H1 (cell line): ENCODE data around the gene KCNAB2. TPM values are rescaled to one million over a fixed set of nuclear protein-coding genes. Genes with fewer than 3 reads are reported as not detected.

ENCODE experiments used
- E2F6 ChIP-seq: IDR thresholded peaks from 2 replicates; pipeline ENCODE4 v1.6.1; 2012; ENCODE audit warnings: inconsistent platforms
- KDM1A ChIP-seq: fragments of 200-600, 300-600 bp; sonication (generic); IDR thresholded peaks from 2 replicates; pipeline ENCODE4 v1.7.1; 2016; ENCODE audit warnings: mild to moderate bottlenecking, low read length, borderline replicate concordance
- TCF12 ChIP-seq: IDR thresholded peaks from 2 replicates; pipeline ENCODE4 v1.6.1; 2011; ENCODE audit warnings: low read depth, mild to moderate bottlenecking, low read length
- polyA plus RNA-seq, 7 experiments: library from polyadenylated mRNA; depleted of rRNA in 3 of 7; stranded (reverse) in 5 of 7; unstranded in 2 of 7; fragments of >200 nt in 5 of 7; fragments of 200-250 nt in 2 of 7; gene quantifications; 1 replicate in 5 of 7; 2 replicates in 1 of 7; 4 replicates in 1 of 7; pipeline versions ENCODE4 v1.2.1 to v1.2.3, GENCODE V29; 2011 to 2013; ENCODE audit warnings: missing spikeins in 2 of 7, mixed read lengths in 2 of 7
- total RNA-seq: library from RNA; stranded (reverse); fragmentation: NEBNext Ultra II Directional; extraction: Animal tissue kit (Norgen Biotek cat#: 25700); gene quantifications from 2 replicates; pipeline ENCODE4 v1.2.1, GENCODE V29; 2021
- TF ChIP-seq, protein P1 (sequence below): fragments of 300-600 bp; sonication (generic); IDR thresholded peaks from 2 replicates; pipeline ENCODE4 v1.7.1; 2012; ENCODE audit warnings: low read length, moderate library complexity, mild to moderate bottlenecking, inconsistent platforms; ENCODE audit not compliant: insufficient replicate concordance

The KCNAB2 gene
- total and polyA plus RNA-seq, 2 of the 8 experiments (the other 6 are each of a cell fraction or from before 2014, with no cell fraction given), result 4.5 to 7.0 TPM

- TF ChIP-seq, protein P1, sequence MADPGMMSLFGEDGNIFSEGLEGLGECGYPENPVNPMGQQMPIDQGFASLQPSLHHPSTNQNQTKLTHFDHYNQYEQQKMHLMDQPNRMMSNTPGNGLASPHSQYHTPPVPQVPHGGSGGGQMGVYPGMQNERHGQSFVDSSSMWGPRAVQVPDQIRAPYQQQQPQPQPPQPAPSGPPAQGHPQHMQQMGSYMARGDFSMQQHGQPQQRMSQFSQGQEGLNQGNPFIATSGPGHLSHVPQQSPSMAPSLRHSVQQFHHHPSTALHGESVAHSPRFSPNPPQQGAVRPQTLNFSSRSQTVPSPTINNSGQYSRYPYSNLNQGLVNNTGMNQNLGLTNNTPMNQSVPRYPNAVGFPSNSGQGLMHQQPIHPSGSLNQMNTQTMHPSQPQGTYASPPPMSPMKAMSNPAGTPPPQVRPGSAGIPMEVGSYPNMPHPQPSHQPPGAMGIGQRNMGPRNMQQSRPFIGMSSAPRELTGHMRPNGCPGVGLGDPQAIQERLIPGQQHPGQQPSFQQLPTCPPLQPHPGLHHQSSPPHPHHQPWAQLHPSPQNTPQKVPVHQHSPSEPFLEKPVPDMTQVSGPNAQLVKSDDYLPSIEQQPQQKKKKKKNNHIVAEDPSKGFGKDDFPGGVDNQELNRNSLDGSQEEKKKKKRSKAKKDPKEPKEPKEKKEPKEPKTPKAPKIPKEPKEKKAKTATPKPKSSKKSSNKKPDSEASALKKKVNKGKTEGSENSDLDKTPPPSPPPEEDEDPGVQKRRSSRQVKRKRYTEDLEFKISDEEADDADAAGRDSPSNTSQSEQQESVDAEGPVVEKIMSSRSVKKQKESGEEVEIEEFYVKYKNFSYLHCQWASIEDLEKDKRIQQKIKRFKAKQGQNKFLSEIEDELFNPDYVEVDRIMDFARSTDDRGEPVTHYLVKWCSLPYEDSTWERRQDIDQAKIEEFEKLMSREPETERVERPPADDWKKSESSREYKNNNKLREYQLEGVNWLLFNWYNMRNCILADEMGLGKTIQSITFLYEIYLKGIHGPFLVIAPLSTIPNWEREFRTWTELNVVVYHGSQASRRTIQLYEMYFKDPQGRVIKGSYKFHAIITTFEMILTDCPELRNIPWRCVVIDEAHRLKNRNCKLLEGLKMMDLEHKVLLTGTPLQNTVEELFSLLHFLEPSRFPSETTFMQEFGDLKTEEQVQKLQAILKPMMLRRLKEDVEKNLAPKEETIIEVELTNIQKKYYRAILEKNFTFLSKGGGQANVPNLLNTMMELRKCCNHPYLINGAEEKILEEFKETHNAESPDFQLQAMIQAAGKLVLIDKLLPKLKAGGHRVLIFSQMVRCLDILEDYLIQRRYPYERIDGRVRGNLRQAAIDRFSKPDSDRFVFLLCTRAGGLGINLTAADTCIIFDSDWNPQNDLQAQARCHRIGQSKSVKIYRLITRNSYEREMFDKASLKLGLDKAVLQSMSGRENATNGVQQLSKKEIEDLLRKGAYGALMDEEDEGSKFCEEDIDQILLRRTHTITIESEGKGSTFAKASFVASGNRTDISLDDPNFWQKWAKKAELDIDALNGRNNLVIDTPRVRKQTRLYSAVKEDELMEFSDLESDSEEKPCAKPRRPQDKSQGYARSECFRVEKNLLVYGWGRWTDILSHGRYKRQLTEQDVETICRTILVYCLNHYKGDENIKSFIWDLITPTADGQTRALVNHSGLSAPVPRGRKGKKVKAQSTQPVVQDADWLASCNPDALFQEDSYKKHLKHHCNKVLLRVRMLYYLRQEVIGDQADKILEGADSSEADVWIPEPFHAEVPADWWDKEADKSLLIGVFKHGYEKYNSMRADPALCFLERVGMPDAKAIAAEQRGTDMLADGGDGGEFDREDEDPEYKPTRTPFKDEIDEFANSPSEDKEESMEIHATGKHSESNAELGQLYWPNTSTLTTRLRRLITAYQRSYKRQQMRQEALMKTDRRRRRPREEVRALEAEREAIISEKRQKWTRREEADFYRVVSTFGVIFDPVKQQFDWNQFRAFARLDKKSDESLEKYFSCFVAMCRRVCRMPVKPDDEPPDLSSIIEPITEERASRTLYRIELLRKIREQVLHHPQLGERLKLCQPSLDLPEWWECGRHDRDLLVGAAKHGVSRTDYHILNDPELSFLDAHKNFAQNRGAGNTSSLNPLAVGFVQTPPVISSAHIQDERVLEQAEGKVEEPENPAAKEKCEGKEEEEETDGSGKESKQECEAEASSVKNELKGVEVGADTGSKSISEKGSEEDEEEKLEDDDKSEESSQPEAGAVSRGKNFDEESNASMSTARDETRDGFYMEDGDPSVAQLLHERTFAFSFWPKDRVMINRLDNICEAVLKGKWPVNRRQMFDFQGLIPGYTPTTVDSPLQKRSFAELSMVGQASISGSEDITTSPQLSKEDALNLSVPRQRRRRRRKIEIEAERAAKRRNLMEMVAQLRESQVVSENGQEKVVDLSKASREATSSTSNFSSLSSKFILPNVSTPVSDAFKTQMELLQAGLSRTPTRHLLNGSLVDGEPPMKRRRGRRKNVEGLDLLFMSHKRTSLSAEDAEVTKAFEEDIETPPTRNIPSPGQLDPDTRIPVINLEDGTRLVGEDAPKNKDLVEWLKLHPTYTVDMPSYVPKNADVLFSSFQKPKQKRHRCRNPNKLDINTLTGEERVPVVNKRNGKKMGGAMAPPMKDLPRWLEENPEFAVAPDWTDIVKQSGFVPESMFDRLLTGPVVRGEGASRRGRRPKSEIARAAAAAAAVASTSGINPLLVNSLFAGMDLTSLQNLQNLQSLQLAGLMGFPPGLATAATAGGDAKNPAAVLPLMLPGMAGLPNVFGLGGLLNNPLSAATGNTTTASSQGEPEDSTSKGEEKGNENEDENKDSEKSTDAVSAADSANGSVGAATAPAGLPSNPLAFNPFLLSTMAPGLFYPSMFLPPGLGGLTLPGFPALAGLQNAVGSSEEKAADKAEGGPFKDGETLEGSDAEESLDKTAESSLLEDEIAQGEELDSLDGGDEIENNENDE, result no peak
- TF ChIP-seq TCF12 (no peak), E2F6 (no peak), KDM1A (no peak)
Measured at GRCh38 chr1:6077506-6077905, 31.8 kb downstream of the KCNAB2 start (continued).
